Upper lobe of right lung (tissue), 1 donor: ENCODE measurements around the gene MOB3A. TPM values are rescaled to one million over a fixed set of nuclear protein-coding genes. Genes with fewer than 3 reads are reported as not detected.

Experiments used
- ATAC-seq: fragments of 200-7000 bp; cut with Tn5 transposase; one replicate; pipeline ENCODE4 v1.9.1; 2020; ENCODE audit warnings: mild to moderate bottlenecking, moderate library complexity
- DNase-seq: peaks from one replicate; pipeline ENCODE4 v3.0.0-alpha.2; 2020
- H3K27ac ChIP-seq: fragments of 200-600 bp; one replicate; pipeline ENCODE4 v1.8.0; 2022
- H3K27me3 ChIP-seq: fragments of 200-600 bp; one replicate; pipeline ENCODE4 v1.8.0; 2022; ENCODE audit warnings: mild to moderate bottlenecking
- H3K36me3 ChIP-seq: fragments of 200-600 bp; one replicate; pipeline ENCODE4 v1.8.0; 2022
- H3K4me1 ChIP-seq: fragments of 200-600 bp; one replicate; pipeline ENCODE4 v1.8.0; 2022
- H3K4me3 ChIP-seq: fragments of 200-600 bp; one replicate; pipeline ENCODE4 v1.8.0; 2022; ENCODE audit warnings: mild to moderate bottlenecking
- H3K9me3 ChIP-seq: fragments of 200-600 bp; one replicate; pipeline ENCODE4 v1.8.0; 2022
- intact Hi-C: fragments of 100-400 bp; cut with DNase I; formaldehyde crosslinking; loops from one replicate; pipeline ENCODE4 v1.11.0; 2022
- total RNA-seq: library from RNA; stranded (reverse); fragmentation: NEBNext Ultra II Directional; extraction: Animal tissue kit (Norgen Biotek cat#: 25700); gene quantifications from one replicate; pipeline ENCODE4 v1.2.1, GENCODE V29; 2021
- TF ChIP-seq, protein P1 (sequence below): fragments of 200-600 bp; IDR thresholded peaks from one replicate; pipeline ENCODE4 v1.8.0; 2022; ENCODE audit warnings: antibody characterized with exemption
- donor health status: DM: no; HTN: yes; CAD: no; lungs with severe emphysema.

MOB3A gene
- total RNA-seq, 1 donor from 2014 or later: 58.8 TPM

GRCh38 chr19:2042485-2043250, 53.5 kb downstream of the MOB3A start:
- peak overlapping the region; percentile 86 for H3K27ac ChIP-seq
- ATAC-seq: peak; percentile 1

DNA sequence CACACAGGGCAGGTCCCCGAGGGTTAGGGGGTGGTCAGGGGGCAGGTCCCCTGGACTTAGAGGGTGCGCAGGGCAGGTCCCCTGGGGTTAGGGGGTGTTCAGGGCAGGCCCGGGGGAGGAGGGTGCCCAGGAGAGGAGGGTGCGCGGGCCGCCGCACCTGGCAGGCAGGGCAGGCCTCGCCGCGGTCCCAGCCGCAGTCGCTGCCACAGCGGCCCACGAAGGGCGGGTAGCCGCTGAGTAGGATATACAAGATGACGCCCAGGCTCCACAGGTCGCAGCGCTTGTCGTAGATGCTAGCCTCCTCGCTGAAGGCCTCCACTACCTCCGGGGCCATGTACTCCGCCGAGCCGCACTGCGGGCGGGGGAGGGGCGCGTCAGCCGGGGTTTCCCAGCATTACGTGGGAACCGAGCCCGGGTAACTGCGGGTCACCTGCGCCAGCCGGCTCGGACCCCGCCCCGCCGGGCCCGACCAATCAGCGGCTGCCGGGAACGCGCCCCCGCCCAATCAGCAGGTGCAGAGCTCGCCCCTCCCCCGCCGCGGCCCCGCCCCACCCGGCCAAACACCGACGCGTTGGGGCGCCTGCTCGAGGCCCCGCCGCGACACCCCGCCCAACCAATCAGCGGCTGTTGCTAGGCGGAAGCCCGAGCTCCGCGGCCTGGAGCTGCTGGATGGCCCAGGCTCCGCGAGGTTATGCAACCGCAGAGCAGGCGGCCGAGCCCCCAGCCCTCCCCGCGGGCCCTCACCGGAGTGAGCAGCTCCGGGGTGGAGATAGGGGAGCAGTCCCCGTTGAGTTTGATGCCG, 54.2 kb downstream of the MOB3A start:
- H3K27me3 ChIP-seq: no peaks in the 10 kb centered on the region
- ATAC-seq: peak; percentile 93
- H3K27ac ChIP-seq: peak overlapping the region; percentile 86
- DNase-seq: peak; percentile 100
- H3K9me3 ChIP-seq: no peaks in the 10 kb centered on the region
- peak overlapping the region; percentile 36 for H3K4me3 ChIP-seq
- TF ChIP-seq, protein P1, sequence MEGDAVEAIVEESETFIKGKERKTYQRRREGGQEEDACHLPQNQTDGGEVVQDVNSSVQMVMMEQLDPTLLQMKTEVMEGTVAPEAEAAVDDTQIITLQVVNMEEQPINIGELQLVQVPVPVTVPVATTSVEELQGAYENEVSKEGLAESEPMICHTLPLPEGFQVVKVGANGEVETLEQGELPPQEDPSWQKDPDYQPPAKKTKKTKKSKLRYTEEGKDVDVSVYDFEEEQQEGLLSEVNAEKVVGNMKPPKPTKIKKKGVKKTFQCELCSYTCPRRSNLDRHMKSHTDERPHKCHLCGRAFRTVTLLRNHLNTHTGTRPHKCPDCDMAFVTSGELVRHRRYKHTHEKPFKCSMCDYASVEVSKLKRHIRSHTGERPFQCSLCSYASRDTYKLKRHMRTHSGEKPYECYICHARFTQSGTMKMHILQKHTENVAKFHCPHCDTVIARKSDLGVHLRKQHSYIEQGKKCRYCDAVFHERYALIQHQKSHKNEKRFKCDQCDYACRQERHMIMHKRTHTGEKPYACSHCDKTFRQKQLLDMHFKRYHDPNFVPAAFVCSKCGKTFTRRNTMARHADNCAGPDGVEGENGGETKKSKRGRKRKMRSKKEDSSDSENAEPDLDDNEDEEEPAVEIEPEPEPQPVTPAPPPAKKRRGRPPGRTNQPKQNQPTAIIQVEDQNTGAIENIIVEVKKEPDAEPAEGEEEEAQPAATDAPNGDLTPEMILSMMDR: no peak
- H3K4me1 ChIP-seq: peaks cover 62% of the 10 kb centered on the region
- intact Hi-C loops: no loop called here
- peaks cover 82% of the 10 kb centered on the region for H3K36me3 ChIP-seq

More at GRCh38 chr19:2042485-2043250, 53.5 kb downstream of the MOB3A start:
- H3K4me1 ChIP-seq: peaks cover 70% of the 10 kb centered on the region
- H3K36me3 ChIP-seq: peaks cover 87% of the 10 kb centered on the region
- H3K4me3 ChIP-seq: peak overlapping the region; percentile 36
- no peaks in the 10 kb centered on the region for H3K9me3 ChIP-seq
- DNase-seq: peak; percentile 77
- TF ChIP-seq, protein P1: no peak
- intact Hi-C loops: no loop called here
- H3K27me3 ChIP-seq: no peaks in the 10 kb centered on the region

- peaks cover 77% of the 10 kb centered on the region for H3K36me3 ChIP-seq
- no peak overlapping the region for H3K4me3 ChIP-seq
- intact Hi-C loops: no loop called here
- TF ChIP-seq, protein P1: no peak
- H3K27me3 ChIP-seq: no peaks in the 10 kb centered on the region
- peak overlapping the region; percentile 83 for H3K27ac ChIP-seq
- DNase-seq: no peak
- ATAC-seq: no peak
- no peaks in the 10 kb centered on the region for H3K9me3 ChIP-seq
- H3K4me1 ChIP-seq: peaks cover 56% of the 10 kb centered on the region
These were observed 54.8 kb downstream of the MOB3A start for GRCh38 chr19:2041433-2041682.

DNA sequence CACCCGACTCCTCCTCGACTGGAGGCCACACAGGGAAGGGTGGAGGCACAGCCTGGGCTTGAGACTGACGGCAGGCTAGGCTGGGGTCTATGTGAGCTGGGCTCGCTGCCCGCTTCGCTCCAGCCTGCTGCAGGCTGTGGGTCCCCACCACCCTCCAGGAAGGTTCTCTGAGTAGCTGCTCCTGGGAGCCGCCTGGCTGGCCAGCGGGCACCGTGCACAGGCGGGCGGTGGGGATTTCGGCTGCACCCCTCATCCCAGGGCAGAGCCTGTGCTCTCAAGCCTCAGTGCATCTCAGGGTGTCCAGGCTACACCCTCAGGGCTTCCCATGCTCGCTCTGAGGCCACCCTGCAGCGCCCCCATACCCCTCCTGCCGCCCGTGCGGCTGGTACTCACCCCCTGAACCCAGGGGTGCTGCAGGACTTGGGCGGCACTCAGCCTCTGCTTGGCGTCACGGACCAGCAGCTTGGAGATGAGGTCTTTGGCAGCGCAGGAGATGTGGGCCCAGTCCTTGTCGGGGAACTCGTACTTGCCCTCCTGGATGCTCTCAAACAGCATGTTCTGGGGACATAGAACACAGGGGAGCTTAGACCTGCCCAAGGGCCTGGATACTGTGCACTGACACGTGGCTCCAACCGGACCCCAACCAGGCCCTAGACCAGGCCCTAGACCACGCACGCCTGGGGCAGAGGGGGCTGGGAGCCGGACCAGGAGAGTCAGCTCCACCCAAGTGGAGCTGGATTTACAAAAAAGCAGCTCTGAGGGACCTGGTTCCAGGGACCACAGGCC, 55.3 kb downstream of the MOB3A start:
- Histone ChIP-seq H3K9me3 (peaks cover 2% of the 10 kb centered on the region), H3K4me3 (no peak overlapping the region), H3K27ac (peak overlapping the region; percentile 83), H3K4me1 (peaks cover 51% of the 10 kb centered on the region), H3K36me3 (peaks cover 72% of the 10 kb centered on the region), H3K27me3 (no peaks in the 10 kb centered on the region)
- TF ChIP-seq, protein P1: no peak
- intact Hi-C loops: no loop called here
- no peak for ATAC-seq
- DNase-seq: peak; percentile 67

DNA sequence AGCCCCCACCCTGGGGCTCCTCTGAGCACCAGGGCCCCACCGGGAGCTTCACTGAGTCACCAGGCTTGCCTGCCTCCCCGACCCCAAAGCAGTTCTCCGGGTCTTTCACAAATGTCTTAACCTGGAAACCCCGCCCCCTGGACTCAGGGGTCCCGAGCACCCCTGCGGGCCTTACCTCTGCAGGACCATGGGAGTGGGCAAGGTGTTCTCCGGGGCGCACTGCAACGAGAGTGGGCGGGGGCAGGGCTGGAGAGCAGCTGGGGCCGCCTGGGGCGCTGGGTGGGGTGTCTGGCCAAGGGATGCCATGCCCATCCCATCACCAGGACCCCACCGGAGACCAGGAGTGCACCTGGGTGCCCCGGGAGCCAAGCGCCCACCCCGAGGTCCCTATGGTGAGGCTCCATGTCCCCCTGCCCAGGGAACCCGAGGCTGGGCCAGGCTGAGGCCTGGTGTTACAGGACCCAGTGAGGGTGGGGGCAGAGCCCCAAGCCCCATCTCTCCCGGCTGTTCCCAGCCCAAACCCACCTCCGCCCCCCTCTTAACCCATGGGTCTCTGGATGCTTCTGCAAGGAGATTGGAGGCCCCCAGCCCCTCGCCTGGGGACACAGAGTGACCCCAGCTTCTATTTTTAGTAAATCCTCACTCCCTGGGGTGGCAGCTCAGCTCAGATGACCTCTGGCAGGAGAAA, 56.0 kb downstream of the MOB3A start:
- peaks cover 4% of the 10 kb centered on the region for H3K9me3 ChIP-seq
- H3K36me3 ChIP-seq: peaks cover 64% of the 10 kb centered on the region
- H3K4me3 ChIP-seq: no peak overlapping the region
- intact Hi-C loops: no loop called here
- TF ChIP-seq, protein P1: no peak
- DNase-seq (peak; percentile 69), ATAC-seq (no peak)
- H3K27me3 ChIP-seq: no peaks in the 10 kb centered on the region
- peak overlapping the region; percentile 17 for H3K27ac ChIP-seq
- peaks cover 44% of the 10 kb centered on the region for H3K4me1 ChIP-seq
